ENCODE results near the gene C22orf15.

The C22orf15 gene

GRCh38 chr22:23793326-23793725 lies 30.5 kb downstream of the C22orf15 start:
- Histone ChIP-seq H3K36me3 (ENCODE audit: control insufficient read depth, insufficient read depth, low read length, severe bottlenecking) (peaks cover 40% of the 10 kb centered on the region), H3K9me3 (ENCODE audit: control insufficient read depth, low read length) (no peaks in the 10 kb centered on the region), H3K9ac (ENCODE audit: low read length) (no peak overlapping the region), H3K27me3 (replicated peaks; ENCODE audit: control insufficient read depth, insufficient read depth, low read length) (no peaks in the 10 kb centered on the region), H3K4me1 (ENCODE audit: control insufficient read depth, insufficient read depth, low read length) (peaks cover 27% of the 10 kb centered on the region), H3K4me3 (ENCODE audit: low read length) (no peak overlapping the region)
- no peak for DNase-seq (ENCODE audit: low read depth)

- H3K4me3 ChIP-seq (ENCODE audit: low read length): no peak overlapping the region
- DNase-seq (ENCODE audit: low read depth): no peak
Measured at GRCh38 chr22:23796461-23796860, 33.7 kb downstream of the C22orf15 start.

GRCh38 chr22:23800297-23801237 lies 37.8 kb downstream of the C22orf15 start:
- H3K9ac ChIP-seq (ENCODE audit: low read length): no peak overlapping the region
- H3K4me3 ChIP-seq (ENCODE audit: low read length): no peak overlapping the region
- peaks cover 12% of the 10 kb centered on the region for H3K4me1 ChIP-seq (ENCODE audit: control insufficient read depth, insufficient read depth, low read length)
- no peak for DNase-seq (ENCODE audit: low read depth)
- H3K27me3 ChIP-seq (replicated peaks; ENCODE audit: control insufficient read depth, insufficient read depth, low read length): no peaks in the 10 kb centered on the region
- H3K9me3 ChIP-seq (ENCODE audit: control insufficient read depth, low read length): no peaks in the 10 kb centered on the region
- H3K36me3 ChIP-seq (ENCODE audit: control insufficient read depth, insufficient read depth, low read length, severe bottlenecking): peaks cover 74% of the 10 kb centered on the region

More at GRCh38 chr22:23796461-23796860, 33.7 kb downstream of the C22orf15 start:
- H3K36me3 ChIP-seq (ENCODE audit: control insufficient read depth, insufficient read depth, low read length, severe bottlenecking): peaks cover 61% of the 10 kb centered on the region
- no peaks in the 10 kb centered on the region for H3K9me3 ChIP-seq (ENCODE audit: control insufficient read depth, low read length)
- H3K4me1 ChIP-seq (ENCODE audit: control insufficient read depth, insufficient read depth, low read length): peaks cover 15% of the 10 kb centered on the region
- no peaks in the 10 kb centered on the region for H3K27me3 ChIP-seq (replicated peaks; ENCODE audit: control insufficient read depth, insufficient read depth, low read length)
- no peak overlapping the region for H3K9ac ChIP-seq (ENCODE audit: low read length)

GRCh38 chr22:23801238-23801821 lies 38.5 kb downstream of the C22orf15 start:
- Histone ChIP-seq H3K4me3 (ENCODE audit: low read length) (no peak overlapping the region), H3K9ac (ENCODE audit: low read length) (no peak overlapping the region), H3K9me3 (ENCODE audit: control insufficient read depth, low read length) (no peaks in the 10 kb centered on the region), H3K36me3 (ENCODE audit: control insufficient read depth, insufficient read depth, low read length, severe bottlenecking) (peaks cover 77% of the 10 kb centered on the region), H3K27me3 (replicated peaks; ENCODE audit: control insufficient read depth, insufficient read depth, low read length) (no peaks in the 10 kb centered on the region), H3K4me1 (ENCODE audit: control insufficient read depth, insufficient read depth, low read length) (peaks cover 9% of the 10 kb centered on the region)
- no peak for DNase-seq (ENCODE audit: low read depth)

GRCh38 chr22:23801886-23802377 lies 39.1 kb downstream of the C22orf15 start:
- Histone ChIP-seq H3K36me3 (ENCODE audit: control insufficient read depth, insufficient read depth, low read length, severe bottlenecking) (peaks cover 82% of the 10 kb centered on the region), H3K27me3 (replicated peaks; ENCODE audit: control insufficient read depth, insufficient read depth, low read length) (no peaks in the 10 kb centered on the region), H3K4me3 (ENCODE audit: low read length) (no peak overlapping the region), H3K9ac (ENCODE audit: low read length) (no peak overlapping the region), H3K9me3 (ENCODE audit: control insufficient read depth, low read length) (no peaks in the 10 kb centered on the region), H3K4me1 (ENCODE audit: control insufficient read depth, insufficient read depth, low read length) (peaks cover 4% of the 10 kb centered on the region)
- no peak for DNase-seq (ENCODE audit: low read depth)

GRCh38 chr22:23803001-23803819 lies 40.4 kb downstream of the C22orf15 start:
- Histone ChIP-seq H3K9me3 (ENCODE audit: control insufficient read depth, low read length) (no peaks in the 10 kb centered on the region), H3K36me3 (ENCODE audit: control insufficient read depth, insufficient read depth, low read length, severe bottlenecking) (peaks cover 81% of the 10 kb centered on the region), H3K27me3 (replicated peaks; ENCODE audit: control insufficient read depth, insufficient read depth, low read length) (no peaks in the 10 kb centered on the region), H3K4me1 (ENCODE audit: control insufficient read depth, insufficient read depth, low read length) (peaks cover 4% of the 10 kb centered on the region), H3K9ac (ENCODE audit: low read length) (no peak overlapping the region), H3K4me3 (ENCODE audit: low read length) (no peak overlapping the region)
- no peak for DNase-seq (ENCODE audit: low read depth)

GRCh38 chr22:23804781-23805291 lies 42.0 kb downstream of the C22orf15 start:
- no peaks in the 10 kb centered on the region for H3K9me3 ChIP-seq (ENCODE audit: control insufficient read depth, low read length)
- DNase-seq (ENCODE audit: low read depth): no peak

GRCh38 chr22:23806837-23807236 lies 44.0 kb downstream of the C22orf15 start:
- no peaks in the 10 kb centered on the region for H3K9me3 ChIP-seq (ENCODE audit: control insufficient read depth, low read length)
- no peak overlapping the region for H3K9ac ChIP-seq (ENCODE audit: low read length)
- DNase-seq (ENCODE audit: low read depth): no peak
- H3K36me3 ChIP-seq (ENCODE audit: control insufficient read depth, insufficient read depth, low read length, severe bottlenecking): peaks cover 64% of the 10 kb centered on the region
- H3K4me3 ChIP-seq (ENCODE audit: low read length): no peak overlapping the region
- H3K27me3 ChIP-seq (replicated peaks; ENCODE audit: control insufficient read depth, insufficient read depth, low read length): no peaks in the 10 kb centered on the region
- peaks cover 4% of the 10 kb centered on the region for H3K4me1 ChIP-seq (ENCODE audit: control insufficient read depth, insufficient read depth, low read length)

More at GRCh38 chr22:23804781-23805291, 42.0 kb downstream of the C22orf15 start:
- Histone ChIP-seq H3K9ac (ENCODE audit: low read length) (no peak overlapping the region), H3K4me3 (ENCODE audit: low read length) (no peak overlapping the region), H3K4me1 (ENCODE audit: control insufficient read depth, insufficient read depth, low read length) (peaks cover 4% of the 10 kb centered on the region), H3K27me3 (replicated peaks; ENCODE audit: control insufficient read depth, insufficient read depth, low read length) (no peaks in the 10 kb centered on the region), H3K36me3 (ENCODE audit: control insufficient read depth, insufficient read depth, low read length, severe bottlenecking) (peaks cover 75% of the 10 kb centered on the region)

- Histone ChIP-seq H3K9me3 (ENCODE audit: control insufficient read depth, low read length) (no peaks in the 10 kb centered on the region), H3K9ac (ENCODE audit: low read length) (no peak overlapping the region), H3K27me3 (replicated peaks; ENCODE audit: control insufficient read depth, insufficient read depth, low read length) (no peaks in the 10 kb centered on the region), H3K4me1 (ENCODE audit: control insufficient read depth, insufficient read depth, low read length) (peaks cover 4% of the 10 kb centered on the region), H3K4me3 (ENCODE audit: low read length) (no peak overlapping the region), H3K36me3 (ENCODE audit: control insufficient read depth, insufficient read depth, low read length, severe bottlenecking) (peaks cover 28% of the 10 kb centered on the region)
- DNase-seq (ENCODE audit: low read depth): no peak
Measured at GRCh38 chr22:23812378-23812777, 49.6 kb downstream of the C22orf15 start.

Data from adipocyte (in vitro differentiated cells).